HG03066 (cell line): ENCODE data around the gene CFAP58.
A peak's percentile ranks its signal among the peaks of the same experiment; 100 is the strongest.

ENCODE experiments used
- ATAC-seq: cut with Tn5 transposase; IDR thresholded peaks from one replicate; pipeline ENCODE4 v1.9.1; 2021; ENCODE audit warnings: low read depth; ENCODE audit not compliant: unreplicated experiment

CFAP58 gene

DNA sequence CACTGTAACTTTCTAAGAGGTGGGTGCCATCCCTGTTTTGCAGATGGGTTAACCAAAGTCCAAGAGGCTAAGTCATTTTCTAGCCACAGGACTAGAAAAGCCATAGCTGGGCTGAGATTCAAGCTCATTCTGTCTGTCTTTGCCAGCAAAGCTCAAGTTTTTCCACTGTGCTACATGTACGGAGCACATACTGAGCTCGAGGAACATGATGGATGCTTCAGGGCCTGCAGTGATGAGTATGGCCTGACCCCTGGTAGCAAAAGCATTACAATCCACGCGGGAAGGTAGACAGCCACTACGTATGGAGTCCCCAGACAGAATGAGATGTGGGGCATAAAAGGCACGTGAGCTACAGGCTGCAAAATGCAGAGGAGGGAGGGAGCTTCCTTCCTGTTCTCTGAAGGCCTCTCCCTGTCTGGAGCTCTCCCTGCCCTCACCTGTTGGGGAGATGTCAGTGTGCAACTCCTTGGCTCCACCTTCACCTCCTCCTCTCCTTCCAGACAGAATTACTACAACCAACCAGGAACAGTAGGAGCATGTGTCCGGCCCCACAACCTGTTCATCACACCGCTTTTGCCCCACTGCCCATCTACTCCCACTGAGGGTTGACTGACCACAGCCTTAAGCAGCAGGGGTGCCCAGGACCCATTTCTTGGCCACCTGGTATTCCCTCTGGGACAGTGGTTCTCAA lies 31.8 kb upstream of the CFAP58 start:
- no peak for ATAC-seq

DNA sequence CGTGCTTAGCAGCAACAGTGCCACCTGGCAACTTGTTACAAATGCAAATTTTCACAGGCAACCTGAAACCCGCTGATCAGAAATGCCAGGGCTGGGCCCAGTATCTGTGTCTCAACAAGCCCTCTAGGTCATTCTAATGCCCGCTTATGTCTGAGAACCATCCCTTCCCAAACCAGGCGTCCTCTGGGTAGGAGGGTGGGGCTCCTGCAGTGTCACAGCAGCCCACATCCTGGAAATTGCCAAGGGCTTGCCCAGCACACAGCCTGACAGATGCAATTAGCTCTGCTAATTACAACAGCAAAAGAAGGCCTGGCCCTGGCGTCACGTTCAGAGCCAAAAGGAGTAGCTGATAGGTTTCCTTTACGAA lies 31.2 kb upstream of the CFAP58 start:
- no peak for ATAC-seq

DNA sequence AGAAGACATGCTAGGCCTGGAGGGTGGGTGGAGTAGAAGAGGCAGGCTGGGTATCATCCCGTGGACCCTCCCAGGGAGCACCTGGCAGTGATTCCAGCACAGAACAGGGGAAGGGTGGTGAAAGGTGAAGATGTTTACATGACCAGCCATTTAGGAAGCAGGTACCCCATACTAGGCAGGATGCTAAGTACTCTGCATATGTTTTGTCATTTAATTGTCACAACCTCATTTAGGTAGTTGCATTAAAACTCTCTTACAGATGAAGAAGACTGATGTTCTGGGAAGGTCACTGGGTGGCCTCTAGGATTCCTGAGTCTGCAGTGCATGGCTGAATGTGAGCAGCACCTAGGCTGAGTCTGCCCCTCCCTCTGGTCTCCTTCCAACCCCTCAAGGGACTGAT lies 30.5 kb upstream of the CFAP58 start:
- ATAC-seq, result no peak

DNA sequence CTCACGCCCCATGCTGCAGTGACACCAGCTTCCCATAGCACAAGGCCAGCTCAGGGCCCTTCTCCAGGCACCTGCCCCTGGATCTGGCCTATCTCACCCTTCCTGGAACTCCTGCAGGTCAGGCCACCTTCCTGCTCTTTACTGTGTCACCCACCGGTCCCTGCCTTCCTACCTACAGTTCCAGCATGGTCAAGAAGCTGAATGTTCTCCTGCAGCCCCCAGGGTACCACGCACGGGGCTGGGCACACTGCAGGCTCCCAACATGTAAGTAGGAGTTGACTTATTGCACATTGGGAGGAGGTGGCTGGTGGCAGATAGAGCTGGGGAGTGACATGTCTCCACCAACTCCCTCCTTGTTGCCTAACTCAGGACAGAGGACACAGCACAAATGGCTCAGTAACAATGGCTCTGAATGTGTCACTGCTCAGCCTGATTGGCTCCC lies 29.9 kb upstream of the CFAP58 start:
- ATAC-seq, result no peak

DNA sequence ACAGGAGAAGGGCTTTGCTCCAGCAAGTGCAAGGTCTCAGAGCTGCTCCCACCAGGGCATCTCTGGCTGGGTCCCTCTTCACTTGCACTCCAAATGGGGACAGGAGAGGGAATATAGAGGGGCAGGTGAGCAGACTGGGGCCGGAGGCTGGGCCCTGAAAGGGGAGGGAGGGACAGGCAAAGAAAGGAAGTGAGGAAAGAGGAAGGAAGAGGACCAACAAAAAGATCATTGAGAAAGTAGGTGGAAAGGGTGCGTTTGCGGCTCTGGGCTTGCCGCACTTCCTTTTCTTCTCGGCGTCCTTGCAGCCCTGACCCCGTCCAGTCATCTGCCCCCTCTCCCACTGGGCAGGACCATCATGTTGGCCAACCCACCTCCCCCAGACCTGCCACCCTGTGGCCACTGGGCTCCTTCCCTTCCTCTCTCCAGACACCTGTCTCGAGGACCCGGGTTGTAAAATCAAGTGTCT lies 29.4 kb upstream of the CFAP58 start:
- no peak for ATAC-seq

DNA sequence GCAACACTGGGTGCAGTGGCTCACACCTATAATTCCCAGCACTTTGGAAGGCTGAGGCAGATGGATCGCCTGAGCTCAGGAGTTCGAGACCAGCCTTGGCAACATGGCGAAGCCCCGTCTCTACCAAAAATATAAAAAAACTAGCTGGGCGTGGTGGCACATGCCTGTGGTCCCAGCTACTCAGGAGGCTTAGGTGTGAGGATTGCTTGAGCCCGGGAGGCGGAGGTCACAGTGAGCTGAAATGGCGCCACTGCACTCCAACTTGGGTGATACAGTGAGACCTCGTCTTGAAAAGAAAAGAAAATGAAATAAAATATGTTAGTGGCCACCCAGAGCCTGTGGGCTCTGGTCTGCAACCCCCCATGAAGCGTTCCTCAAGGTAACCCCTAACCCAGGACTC lies 28.7 kb upstream of the CFAP58 start:
- ATAC-seq, result no peak

DNA sequence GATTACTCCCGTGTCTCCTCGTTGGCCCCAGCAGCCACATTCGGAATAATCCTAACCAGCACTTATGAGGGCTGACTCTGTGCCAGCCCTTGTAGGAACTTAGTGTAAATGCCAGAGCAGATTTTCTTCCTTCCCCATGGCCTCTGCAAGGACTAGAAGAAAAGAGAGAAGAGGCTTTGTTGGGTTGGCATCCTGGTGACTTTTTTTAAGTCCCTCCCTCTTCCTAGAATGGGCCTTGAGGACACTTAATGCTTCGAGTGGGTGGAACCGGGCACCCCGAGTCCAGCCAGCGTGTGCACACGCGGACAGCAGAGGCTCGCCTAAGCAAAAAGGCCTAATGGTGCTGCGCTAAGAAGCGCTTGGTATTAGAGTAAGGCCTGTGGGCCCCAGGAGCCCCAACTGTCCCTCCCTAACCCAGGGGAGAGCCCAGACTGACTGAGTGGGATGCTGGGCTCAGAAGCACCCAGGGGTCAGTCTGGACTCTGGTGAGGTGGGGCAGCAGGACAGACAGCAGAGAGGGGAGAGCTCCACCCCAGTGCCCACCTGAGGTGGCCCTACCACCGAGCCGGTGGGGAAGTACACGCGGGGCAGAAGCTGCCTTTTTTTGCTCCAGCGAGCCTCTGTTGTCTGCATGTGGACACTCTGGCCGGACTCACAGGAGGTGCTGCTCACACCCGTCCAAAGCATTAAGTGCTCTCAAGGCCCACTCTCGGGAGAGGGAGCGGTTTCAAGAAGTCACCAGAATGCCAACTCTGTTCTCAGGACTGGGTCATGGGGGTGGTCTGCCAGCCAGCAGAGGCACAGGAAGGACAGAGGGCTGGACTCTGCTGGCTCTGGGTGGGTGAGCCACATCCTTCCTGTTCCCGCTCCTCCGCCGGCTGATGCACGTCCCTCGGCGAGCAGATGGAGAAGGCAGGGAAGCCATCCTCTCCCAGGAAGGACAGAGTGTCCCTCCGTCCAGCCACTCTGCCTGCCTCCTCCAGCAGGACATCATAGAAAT lies 27.9 kb upstream of the CFAP58 start:
- no peak for ATAC-seq

DNA sequence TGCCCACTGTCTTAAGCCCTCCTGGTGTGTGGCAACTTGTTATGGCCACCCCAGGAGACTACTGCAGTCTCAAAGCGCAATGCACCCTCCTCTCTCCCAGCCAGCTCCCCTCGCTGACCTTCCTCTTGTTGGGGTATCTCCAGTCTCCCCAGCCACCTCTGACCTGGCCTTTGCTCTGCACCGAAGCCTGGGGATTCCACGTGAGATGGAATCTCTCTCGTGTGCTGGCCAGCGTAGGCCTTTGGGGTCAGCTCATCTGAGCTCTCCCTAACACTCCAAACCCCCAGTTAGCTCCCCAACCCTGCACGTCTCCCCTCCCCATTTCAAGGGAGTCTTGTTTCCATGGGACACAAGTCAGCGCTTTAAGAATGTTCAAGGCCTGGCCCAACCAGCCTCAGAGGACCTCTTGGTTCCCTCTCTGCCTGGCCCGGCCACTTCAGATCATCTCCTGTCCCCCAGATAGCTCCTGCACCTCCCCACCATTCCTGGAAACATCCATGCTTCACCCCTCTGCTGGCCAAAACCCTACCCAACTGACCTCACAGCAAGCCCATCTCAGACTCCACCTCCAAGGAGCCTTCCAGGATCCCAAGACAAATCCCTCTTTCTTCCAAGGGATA lies 26.5 kb upstream of the CFAP58 start:
- no peak for ATAC-seq

DNA sequence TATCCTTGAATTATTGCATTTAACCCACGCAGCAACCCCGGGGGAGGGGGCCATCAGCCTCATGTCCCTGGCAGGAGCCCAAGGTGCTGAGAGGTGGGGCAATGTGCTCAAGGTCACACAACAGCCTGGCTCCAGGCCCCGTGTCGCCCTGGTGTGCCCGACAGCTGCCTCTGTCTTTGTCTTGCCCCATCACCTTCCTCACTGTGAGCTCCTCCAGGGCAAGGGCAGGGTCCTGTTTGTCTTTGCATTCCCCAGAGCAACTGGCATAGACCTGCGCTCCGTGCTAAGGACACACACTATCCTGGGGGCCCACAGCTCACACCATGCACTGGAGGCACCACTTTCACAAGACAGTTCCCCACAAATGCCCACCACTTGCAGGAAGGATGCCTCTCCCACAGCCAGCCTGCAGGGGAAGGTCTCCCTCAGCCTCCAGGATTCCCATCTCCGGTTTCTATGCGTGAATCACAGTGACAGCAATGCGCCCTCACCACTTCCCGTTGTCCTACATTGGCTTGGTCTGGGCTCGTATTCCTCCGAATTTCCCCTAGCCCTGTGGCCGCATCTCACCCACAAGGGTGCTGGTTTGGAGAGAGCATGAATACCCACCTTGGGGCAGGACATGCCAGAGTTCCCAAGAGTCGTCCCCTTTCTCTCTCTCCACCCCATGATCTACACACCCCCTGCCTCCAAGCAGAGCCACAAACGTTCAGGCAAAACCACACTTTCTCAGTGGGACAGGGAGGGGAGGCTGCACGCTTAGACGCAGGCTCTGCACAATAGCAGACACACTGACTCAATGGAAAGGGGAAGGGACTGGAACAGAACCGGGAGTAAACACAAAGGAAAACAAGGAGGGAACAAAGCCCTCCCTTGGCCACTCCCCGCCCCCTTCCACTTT lies 25.6 kb upstream of the CFAP58 start:
- no peak for ATAC-seq

DNA sequence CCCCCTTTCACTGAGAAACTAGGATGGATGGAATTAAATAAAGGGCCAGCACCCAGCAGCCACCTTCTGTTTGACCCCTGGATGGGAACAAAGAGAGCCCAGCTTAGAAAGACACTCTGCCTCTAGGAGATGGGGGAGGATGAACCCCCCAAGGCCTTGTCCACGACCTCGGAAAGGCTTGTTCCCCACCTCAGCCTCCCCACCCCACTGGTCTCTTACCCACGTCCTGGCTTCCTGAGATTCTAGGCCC lies 25.1 kb upstream of the CFAP58 start:
- no peak for ATAC-seq

DNA sequence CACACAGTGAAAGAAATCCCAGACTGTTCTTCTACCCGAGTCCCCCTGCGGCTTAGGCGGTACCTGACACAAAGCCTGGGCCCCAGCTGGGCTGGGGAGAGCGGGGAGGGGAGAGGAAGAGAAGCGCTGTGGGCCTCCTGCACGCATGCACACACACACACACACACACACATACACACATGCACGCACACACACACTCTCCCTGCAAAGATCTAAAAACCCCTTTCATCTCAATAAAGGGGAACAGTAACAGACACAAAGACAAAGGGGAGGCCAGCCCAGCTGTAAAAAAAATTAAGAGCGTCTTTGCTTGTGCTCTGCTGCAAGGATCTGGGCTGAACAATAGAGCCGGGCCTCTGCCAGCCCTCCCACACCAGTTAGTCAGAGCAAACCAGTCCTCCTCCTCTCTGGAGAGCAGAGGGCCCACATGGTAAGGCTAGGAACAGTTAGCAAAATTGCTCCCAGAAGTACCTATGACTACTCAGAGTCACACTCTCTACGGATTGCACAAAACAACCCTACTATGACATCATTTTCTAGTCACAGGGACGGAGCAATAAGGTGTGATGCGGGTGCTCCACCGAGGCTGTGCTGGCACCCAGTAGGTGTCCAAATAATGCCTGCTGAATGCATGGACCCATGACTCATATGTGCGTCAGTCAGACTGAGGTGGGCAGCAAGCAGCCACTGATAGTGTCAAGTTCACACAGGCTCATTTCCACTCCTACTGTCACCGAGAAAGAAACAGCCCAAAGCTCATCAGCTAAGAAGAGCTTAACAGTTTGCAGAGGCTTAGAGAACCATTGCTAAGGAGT lies 24.5 kb upstream of the CFAP58 start:
- peak; percentile 53 for ATAC-seq

DNA sequence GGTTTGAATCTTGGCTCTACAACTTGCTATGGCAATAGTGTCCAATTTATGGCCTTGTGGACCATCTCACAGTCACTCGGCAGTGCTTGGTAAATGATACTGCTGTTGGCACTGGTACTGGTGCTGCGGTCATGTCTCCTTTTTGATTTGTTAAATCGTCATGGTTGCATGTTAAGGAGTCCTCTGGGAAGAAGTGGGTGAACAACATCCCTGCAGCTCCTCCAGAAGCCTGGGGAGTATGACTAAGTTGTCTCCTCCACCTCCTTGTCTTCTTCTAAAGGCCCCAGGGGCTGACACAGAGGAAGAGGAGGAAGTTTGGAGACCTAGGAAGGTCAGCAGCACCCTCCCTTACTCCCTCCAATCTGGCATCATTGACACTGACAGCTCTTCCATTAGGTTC lies 23.9 kb upstream of the CFAP58 start:
- ATAC-seq, result no peak

DNA sequence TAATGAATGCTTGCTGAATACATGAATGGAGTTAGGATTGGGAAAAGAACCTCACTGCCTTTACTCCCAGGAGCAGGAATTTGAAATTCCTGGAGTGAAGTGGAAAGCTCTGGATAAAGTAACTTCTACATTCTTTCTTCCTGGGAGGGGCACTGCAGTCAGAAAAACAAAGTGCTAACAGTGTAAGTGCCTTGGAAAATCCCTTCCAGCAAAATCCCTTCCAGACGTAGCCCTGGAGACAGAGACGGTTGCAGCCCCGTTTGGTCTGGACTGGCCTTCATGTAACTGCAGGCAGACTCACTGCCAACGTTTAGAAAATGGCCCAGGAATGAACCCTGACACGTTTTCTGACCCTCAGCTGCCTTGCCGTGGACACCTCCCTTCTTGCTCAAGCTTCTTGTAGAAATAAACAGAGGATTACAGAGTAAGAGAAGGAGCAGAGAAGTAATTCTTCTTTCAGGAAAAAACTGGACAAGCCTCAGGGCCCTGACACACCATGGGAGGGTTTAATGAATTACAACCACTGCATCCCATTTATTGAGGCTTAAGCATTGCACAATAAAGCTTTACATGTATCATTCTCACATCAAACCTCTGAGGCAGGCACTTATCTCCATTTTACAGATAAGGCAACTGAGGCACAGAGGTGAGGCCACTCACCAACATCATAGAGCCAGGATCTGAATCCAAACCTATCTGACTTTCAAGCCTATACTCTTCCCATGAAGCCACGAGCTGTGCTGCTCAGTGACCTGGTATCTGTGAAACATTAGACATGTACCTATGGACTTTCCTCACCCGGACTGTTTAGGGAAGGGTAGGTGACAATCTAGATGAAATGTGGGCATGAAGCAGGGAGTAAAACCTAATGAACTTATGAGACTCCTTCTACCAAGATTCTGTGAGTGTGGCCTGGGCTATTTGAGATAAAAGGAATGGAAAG lies 23.2 kb upstream of the CFAP58 start:
- ATAC-seq, result no peak

DNA sequence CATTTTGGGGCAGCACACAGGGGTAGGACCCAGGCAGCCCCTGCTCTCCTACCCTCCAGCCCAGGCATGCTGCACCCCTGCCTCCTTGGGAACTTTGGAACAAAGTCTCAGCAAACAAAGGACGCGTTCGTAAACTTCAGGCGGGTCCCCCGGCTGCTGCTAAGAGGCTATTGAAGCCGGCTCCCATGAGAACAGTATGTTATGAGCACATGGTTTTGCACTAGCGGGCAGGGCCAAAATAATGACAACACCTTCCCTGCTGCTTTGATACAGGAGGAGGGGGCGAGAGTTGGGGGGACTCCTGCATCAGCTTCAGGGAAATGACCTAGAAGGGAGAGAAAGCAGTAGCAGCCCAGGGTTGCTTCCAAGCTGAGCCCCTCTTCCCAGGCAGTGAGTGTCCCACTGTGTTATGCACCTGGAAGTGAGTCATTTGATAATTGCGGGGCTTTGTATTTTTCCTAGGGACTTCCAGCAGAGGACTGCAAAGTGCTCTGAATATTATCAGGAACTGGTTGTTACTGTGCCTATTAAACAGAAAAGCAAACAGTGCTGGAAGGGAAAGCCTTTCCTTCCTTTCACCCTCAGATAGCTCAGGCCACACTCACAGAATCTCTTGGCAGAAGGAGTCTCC lies 22.3 kb upstream of the CFAP58 start:
- ATAC-seq, result no peak

DNA sequence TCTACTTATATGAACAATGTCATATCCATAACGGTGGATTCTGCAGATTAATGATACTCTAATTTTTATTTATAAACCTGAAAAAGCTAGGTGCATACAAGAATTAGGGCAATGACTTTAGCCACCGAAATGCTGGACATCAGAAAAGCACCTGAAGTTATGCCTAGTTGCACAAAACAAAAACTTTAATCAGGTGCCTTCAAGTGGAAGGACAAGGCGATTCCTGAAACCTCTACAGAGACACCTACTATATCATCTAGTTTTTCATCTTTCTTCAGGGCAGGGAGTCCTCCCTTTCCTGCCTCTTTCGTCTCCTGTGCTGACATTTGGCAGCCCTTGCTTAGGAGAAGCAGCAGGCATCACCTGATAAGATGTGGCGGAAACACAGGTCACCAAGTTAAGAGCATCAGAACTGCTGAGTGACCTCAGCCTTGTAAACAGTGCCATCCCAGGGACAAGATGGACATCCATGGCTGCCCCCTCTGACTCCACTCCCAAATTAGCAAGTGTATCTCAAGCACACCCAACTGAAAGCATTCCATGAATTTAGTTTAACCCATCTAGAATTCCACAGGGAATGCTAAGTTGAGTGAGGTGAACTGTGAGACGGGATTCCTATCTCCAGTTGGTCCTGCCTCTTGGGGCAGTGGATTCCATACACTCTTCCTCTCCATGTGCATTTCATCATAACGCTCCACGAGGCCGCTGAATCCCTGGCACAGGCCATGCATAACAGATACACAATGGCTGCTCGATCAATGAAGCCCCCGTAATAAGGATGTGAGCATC lies 21.2 kb upstream of the CFAP58 start:
- ATAC-seq, result no peak

DNA sequence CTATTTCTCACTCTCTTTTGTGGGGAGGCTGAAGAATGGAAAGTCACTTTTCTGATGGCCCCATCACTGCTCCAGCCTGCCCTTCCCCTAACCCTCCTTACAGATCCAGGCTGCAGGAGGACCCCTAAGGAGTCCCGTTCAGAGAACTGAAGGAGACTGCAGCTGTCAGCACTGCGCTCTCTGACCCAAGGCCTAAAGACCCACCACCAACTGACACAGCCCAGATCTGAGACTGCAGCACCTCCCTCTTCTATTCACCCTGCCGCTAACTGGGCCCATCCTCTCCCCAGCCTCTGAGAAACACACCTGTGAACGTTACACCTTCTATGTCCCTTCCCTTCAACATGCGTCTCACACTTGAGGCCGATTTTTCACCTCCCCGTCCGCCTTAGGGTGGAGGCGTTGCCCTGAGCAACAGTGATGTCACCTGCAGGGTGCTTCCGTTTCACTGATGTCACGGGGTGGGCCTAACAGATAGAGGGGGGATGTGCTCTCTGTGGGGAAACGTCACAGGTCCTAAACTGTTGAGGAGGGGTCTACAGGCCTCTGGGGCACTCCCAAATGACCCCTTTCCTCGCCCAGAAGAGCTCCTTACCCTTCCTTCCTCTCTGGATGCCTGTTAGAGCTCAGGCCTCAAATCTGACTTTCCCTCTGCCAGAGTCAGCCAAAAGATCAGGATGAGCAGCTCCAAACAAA lies 20.5 kb upstream of the CFAP58 start:
- ATAC-seq, result no peak
